ENCODE results near the gene BCO1.

GRCh38 chr16:81229811-81230210 is 8.7 kb upstream of the BCO1 start:
- TF ChIP-seq, protein P1, sequence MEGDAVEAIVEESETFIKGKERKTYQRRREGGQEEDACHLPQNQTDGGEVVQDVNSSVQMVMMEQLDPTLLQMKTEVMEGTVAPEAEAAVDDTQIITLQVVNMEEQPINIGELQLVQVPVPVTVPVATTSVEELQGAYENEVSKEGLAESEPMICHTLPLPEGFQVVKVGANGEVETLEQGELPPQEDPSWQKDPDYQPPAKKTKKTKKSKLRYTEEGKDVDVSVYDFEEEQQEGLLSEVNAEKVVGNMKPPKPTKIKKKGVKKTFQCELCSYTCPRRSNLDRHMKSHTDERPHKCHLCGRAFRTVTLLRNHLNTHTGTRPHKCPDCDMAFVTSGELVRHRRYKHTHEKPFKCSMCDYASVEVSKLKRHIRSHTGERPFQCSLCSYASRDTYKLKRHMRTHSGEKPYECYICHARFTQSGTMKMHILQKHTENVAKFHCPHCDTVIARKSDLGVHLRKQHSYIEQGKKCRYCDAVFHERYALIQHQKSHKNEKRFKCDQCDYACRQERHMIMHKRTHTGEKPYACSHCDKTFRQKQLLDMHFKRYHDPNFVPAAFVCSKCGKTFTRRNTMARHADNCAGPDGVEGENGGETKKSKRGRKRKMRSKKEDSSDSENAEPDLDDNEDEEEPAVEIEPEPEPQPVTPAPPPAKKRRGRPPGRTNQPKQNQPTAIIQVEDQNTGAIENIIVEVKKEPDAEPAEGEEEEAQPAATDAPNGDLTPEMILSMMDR (IDR thresholded peaks at IDR 0.05; ENCODE audit: low read length): no peak
- TF ChIP-seq EZH2 (IDR thresholded peaks at IDR 0.05; ENCODE audit: borderline replicate concordance, low read length): no peak
